Astrocyte (in vitro differentiated cells and primary cell): Measurements from ENCODE around the gene MUC4.

ENCODE experiments used
- CTCF ChIP-seq: IDR thresholded peaks from 2 replicates; pipeline ENCODE4 v1.5.1; 2011; ENCODE audit warnings: low read depth, mild to moderate bottlenecking, inconsistent platforms, low read length, moderate library complexity; ENCODE audit not compliant: insufficient read depth
- EZH2 ChIP-seq: IDR thresholded peaks from 2 replicates; pipeline ENCODE4 v1.6.1; 2012; ENCODE audit warnings: mild to moderate bottlenecking, low read length, inconsistent platforms; ENCODE audit not compliant: insufficient read depth

- TF ChIP-seq CTCF (no peak), EZH2 (no peak)
Measured at GRCh38 chr3:195698325-195698646, 113.4 kb downstream of the MUC4 start.
